Right atrium auricular region (tissue), 2 donors: ENCODE measurements around the gene KCTD2. TPM values are rescaled to one million over a fixed set of nuclear protein-coding genes. Genes with fewer than 3 reads are reported as not detected.
"Not testable (repeated sequence)": the region's sequence is repeated elsewhere in the genome, so short reads cannot be mapped to it uniquely, and the experiment has no call there.

Source experiments
- DNase-seq: peaks from one replicate; pipeline ENCODE4 v3.0.0-alpha.2; 2019; ENCODE audit warnings: low spot score
- H3K27ac ChIP-seq, 2 donors: fragments of 200-600 bp; sonication (generic); 1 replicate in 1 of 2; 2 replicates in 1 of 2; pipeline ENCODE4 v1.5.1; 2016 to 2019
- H3K27me3 ChIP-seq, 2 donors: fragments of 200-600 bp; sonication (generic); one replicate each; pipeline versions ENCODE4 v1.5.1 to v1.6.0; 2017 to 2019
- H3K36me3 ChIP-seq: fragments of 200-600 bp; sonication (generic); one replicate; pipeline ENCODE4 v1.5.1; 2016
- H3K4me1 ChIP-seq, 2 donors: fragments of 200-600 bp; sonication (generic); one replicate each; pipeline versions ENCODE4 v1.5.1 to v1.6.0; 2017 to 2019
- H3K4me3 ChIP-seq, 2 donors: fragments of 200-600 bp; sonication (generic); 1 replicate in 1 of 2; 2 replicates in 1 of 2; pipeline ENCODE4 v1.5.1; 2017 to 2019; ENCODE audit warnings: mild to moderate bottlenecking in 1 of 2, moderate library complexity in 1 of 2
- H3K9me3 ChIP-seq, 2 donors: fragments of 200-600 bp; sonication (generic); one replicate each; pipeline ENCODE4 v1.5.1; 2019
- CTCF ChIP-seq, 2 donors: fragments of 200-600 bp; sonication (generic); IDR thresholded peaks; one replicate each; pipeline ENCODE4 v1.5.1; 2019; ENCODE audit warnings: antibody characterized with exemption in 2 of 2
- total RNA-seq, 2 donors: library from RNA; depleted of rRNA; stranded (reverse); fragments of >200 nt; gene quantifications; one replicate each; pipeline ENCODE4 v1.1.0, GENCODE V29; 2016

KCTD2 gene
- total RNA-seq, 2 donors from 2014 or later: 17.9 to 28.4 TPM

- DNase-seq: no peak
- no peak for TF ChIP-seq CTCF (IDR thresholded peaks at IDR 0.05)
- Histone ChIP-seq H3K36me3 (peaks cover 54% of the 10 kb centered on the region), H3K4me1 (peaks cover 0 to 9% of the 10 kb centered on the region in 2 donors), H3K27me3 (no peaks in the 10 kb centered on the region), H3K27ac (no peak overlapping the region), H3K9me3 (no peaks in the 10 kb centered on the region), H3K4me3 (no peak overlapping the region)
These were observed 43.1 kb upstream of the KCTD2 start for GRCh38 chr17:75003957-75004355.

GRCh38 chr17:75004371-75004770, 42.7 kb upstream of the KCTD2 start:
- DNase-seq: no peak

GRCh38 chr17:75005291-75005690, 41.7 kb upstream of the KCTD2 start:
- no peaks in the 10 kb centered on the region for H3K9me3 ChIP-seq
- no peak for TF ChIP-seq CTCF (IDR thresholded peaks at IDR 0.05)
- H3K4me3 ChIP-seq: no peak overlapping the region
- H3K27ac ChIP-seq: no peak overlapping the region
- no peaks in the 10 kb centered on the region for H3K27me3 ChIP-seq
- peaks cover 44% of the 10 kb centered on the region for H3K36me3 ChIP-seq
- DNase-seq: no peak
- H3K4me1 ChIP-seq: no peaks in the 10 kb centered on the region

More at GRCh38 chr17:75004371-75004770, 42.7 kb upstream of the KCTD2 start:
- Histone ChIP-seq H3K27me3 (no peaks in the 10 kb centered on the region), H3K27ac (no peak overlapping the region), H3K4me3 (no peak overlapping the region), H3K36me3 (peaks cover 53% of the 10 kb centered on the region), H3K9me3 (no peaks in the 10 kb centered on the region), H3K4me1 (peaks cover 0 to 5% of the 10 kb centered on the region in 2 donors)
- no peak for TF ChIP-seq CTCF (IDR thresholded peaks at IDR 0.05)

GRCh38 chr17:75006084-75006483, 40.9 kb upstream of the KCTD2 start:
- H3K27ac ChIP-seq, H3K27me3 ChIP-seq, H3K4me1 ChIP-seq, H3K9me3 ChIP-seq, DNase-seq, H3K4me3 ChIP-seq: not testable (repeated sequence)
- peaks cover 40% of the 10 kb centered on the region for H3K36me3 ChIP-seq

GRCh38 chr17:75006653-75007052, 40.4 kb upstream of the KCTD2 start:
- Histone ChIP-seq H3K9me3 (no peaks in the 10 kb centered on the region), H3K4me3 (no peak overlapping the region), H3K4me1 (peaks cover 0 to 11% of the 10 kb centered on the region in 2 donors), H3K36me3 (peaks cover 34% of the 10 kb centered on the region), H3K27ac (no peak overlapping the region), H3K27me3 (no peaks in the 10 kb centered on the region)
- TF ChIP-seq CTCF (IDR thresholded peaks at IDR 0.05): no peak
- no peak for DNase-seq

- TF ChIP-seq CTCF (IDR thresholded peaks at IDR 0.05): no peak
- no peak overlapping the region for H3K27ac ChIP-seq
- peaks cover 0 to 22% of the 10 kb centered on the region in 2 donors for H3K4me1 ChIP-seq
- H3K4me3 ChIP-seq: no peak overlapping the region
- no peaks in the 10 kb centered on the region for H3K27me3 ChIP-seq
- H3K36me3 ChIP-seq: peaks cover 17% of the 10 kb centered on the region
- H3K9me3 ChIP-seq: no peaks in the 10 kb centered on the region
- no peak for DNase-seq
These were observed 38.7 kb upstream of the KCTD2 start for GRCh38 chr17:75008373-75008772.
